HG03571 (cell line): Measurements from ENCODE around the gene AUTS2.

ENCODE experiments used
- ATAC-seq: cut with Tn5 transposase; IDR thresholded peaks from one replicate; pipeline ENCODE4 v1.9.1; 2021; ENCODE audit not compliant: unreplicated experiment

AUTS2 gene

DNA sequence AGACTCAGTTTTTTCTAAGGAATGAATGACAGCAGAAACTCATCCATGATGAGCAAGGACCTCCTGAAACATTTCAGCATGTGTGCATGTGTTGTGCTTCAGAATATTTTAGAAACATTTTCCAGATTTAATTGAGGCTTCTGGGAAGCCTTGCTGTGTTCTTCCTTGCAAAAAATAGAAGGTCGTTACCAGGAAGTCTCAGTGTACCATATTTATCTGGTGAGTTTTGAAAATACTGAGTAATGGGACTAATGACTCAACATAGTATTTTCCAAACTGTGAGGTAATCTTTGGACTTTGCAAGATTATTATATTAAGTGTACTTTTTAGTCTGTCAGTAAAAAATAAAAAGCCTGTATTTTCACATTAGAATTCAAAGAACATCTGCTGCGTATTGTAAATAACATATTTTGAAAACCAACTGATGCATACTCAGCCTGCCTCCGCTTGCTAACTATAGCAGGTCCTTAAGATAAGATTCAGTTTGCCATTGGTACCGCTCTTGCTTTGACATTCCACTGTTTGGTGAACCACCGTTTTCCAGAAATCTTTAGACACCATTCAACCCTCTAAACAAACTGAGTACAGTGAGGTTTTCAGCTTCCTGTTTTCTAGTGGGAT, 794.1 kb downstream of the AUTS2 start:
- ATAC-seq, result no peak

DNA sequence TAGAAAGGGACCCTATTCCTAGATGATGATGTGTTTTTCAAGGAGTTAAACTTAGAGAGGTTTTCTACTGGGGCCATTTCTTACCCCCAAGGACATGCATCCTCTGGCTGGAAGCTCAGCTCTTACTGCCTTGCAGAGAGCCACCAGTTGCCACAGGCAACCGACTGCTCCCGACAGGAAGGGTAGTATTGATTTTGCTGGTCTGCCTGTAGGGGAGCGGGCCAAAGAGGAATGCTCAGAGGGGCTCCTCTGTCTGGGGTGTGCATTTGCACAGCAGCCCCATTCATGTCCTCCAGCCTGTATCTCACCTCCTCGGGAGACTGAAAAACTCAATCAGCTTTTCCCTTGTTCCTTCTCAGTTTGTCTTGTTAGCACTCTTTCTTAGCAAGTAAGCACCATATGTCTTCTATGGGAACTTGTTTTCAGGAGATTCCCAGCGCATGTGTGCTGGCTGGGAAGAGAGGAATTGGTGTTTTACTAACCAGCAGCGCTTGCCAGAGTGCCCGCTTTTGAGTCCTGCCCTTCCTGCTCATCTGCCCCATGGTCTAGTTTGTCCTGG, 794.7 kb downstream of the AUTS2 start:
- no peak for ATAC-seq

DNA sequence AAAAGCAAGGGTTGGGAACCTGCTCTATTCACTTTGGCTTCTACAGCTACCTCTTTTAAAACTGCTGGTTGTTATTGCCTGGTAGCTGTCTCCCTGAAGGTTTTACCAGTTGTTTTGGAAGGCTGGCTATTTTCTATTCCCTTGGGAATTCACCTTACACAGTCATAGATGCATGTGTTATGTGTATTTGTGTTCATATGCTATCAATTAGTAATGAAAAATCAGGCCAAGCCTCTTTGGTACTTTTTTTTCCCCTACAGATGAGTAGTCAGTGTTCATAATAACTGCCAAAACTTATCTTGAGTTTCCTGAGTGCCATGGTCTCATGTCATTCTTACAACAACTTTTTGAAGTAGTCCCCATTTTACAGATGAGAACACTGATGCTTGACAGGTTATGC, 795.7 kb downstream of the AUTS2 start:
- ATAC-seq, result no peak

DNA sequence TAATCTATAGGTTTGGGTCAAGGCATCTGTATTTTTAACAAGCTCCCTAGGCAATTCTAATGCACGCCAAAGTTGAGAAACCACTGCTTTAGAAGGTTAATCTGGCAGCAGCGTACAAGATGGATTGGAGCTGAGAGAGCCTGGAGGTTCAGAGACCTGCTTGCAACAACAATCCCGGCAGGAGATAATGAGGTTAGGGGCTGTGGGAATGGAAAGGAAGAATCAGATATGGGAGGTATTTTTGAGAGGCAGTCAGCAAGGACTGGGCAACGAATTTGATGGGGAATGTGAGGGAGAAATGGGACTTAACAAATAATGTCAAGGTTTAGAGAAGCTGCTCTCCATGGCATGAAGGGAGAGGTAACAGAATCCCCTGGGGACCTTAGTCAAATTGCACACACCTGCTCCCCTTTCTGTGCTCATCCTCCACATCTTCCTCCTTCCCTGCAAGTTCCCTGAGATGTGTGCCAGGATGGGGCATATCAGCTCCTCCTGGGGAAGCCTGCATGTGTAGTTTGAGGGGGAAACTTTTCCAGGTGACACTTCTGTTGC, 802.6 kb downstream of the AUTS2 start:
- no peak for ATAC-seq

DNA sequence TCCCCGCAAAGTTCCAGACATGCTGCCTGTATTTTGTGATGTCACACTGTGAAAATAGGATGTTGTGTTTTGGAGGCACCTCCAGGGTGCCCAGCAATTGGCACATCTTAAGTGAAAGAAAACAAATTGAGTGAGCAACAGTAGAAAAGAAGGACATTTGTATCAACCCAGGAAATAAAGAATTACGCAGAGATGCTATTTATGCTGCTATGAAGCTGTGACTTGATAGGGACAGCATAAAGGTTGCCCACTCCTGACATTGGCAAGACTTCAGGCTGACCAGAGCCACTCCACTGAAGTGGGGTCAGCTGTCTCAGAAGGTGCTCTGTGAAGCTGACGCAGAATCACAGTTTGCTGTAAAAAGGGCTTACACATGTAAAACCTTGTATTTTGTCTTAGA, 803.8 kb downstream of the AUTS2 start:
- no peak for ATAC-seq

DNA sequence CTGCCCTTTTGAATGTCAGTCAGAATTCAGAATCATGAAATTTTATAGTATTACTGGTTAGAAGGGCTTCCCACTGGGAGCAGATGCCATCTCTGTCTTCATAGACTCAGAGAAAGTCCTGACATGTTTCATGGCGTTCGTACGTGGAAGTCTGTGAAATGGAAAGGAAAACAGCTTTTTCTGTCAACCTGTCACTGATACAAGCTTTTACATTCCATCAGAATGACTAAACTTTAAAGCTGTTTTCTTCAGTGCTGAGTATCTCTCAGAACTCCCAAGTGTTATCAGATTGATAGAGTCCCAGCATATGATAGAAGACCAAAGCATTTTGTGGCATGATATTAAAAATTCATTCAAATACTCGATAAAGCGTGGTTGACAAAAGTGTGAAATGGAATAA, 807.0 kb downstream of the AUTS2 start:
- no peak for ATAC-seq

DNA sequence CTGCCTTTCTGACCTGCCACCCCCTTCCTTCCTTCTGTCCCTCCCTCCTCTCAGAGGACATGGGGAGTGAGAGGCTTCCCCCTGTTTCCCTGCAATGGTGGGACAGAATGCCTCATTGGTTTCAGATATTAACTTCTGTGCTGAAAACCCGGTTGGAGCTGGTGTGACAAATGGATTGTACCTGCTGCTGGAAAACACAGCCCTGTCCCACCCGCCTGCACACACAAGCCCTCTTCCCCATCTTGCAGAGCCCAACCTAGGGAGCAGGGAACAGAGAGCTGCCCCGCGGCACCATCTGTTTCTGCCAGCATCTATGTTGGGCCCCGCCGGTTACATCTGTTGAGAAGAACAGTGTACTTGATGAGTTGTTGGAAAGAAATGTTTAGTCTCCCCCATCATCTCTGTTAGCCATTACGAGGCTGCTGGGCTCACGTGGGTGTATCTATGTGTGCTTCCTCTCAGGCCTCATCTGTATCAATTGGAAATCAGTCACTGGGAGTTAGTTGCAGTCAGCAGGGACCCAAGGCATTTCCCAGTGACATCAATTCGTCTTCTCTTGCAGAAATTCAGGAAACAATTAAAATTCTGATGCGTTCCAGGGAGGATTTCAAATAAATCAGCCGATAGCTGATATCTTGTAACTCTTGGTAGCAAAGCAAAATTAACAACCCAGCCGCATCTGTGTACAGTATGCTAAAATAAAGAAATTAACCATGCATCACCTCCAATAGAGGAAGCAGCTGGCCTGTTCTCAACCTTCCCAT, 808.1 kb downstream of the AUTS2 start:
- no peak for ATAC-seq

DNA sequence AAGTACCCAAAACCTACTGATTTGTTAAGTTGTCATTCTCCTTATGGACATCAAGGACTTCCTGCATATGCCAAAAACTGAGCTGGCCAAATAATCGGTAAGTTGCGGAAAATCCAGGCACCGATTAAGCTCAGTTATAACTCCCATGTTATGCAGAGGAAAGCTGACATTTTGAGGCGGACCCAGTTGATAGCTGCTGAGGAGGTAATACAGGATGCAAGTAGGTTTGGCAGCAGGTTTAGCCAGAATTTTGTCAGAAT, 808.6 kb downstream of the AUTS2 start:
- no peak for ATAC-seq

DNA sequence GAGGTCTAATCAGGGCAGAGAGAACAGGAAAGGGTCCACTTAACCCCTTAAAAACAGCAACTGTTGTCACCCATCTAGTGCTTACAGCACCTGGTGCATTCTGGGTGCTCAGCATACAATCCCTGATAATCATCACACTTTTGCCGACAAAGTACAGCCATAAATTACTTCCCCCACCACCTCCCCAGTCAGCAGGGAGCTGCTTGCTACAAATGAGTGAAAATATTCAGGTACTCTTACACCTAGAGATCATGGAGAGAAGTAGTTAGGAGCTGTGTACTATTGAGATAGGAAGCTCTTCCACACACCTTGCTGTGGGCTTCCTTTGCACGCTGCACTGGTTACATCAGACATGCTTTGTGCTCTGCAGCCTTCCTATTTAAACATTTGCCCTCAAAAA, 810.2 kb downstream of the AUTS2 start:
- ATAC-seq, result no peak

DNA sequence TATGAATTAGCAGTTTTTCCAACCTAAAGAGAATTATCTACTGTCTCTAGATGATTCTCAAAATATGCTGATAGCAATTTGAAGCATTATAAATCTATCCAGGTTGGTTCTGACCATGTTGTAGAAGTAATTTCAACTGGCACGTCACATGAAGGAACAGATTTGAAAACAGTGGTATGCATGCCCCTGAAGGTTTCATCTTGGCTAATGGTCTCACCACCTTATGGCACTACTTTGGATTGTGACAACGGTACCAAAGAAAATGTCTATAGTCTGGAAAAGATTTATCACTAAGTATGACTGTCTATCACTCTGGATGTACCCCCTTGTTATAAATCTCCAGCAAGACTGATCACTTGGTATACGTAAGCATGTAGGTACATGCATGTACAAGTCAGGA, 810.6 kb downstream of the AUTS2 start:
- no peak for ATAC-seq

DNA sequence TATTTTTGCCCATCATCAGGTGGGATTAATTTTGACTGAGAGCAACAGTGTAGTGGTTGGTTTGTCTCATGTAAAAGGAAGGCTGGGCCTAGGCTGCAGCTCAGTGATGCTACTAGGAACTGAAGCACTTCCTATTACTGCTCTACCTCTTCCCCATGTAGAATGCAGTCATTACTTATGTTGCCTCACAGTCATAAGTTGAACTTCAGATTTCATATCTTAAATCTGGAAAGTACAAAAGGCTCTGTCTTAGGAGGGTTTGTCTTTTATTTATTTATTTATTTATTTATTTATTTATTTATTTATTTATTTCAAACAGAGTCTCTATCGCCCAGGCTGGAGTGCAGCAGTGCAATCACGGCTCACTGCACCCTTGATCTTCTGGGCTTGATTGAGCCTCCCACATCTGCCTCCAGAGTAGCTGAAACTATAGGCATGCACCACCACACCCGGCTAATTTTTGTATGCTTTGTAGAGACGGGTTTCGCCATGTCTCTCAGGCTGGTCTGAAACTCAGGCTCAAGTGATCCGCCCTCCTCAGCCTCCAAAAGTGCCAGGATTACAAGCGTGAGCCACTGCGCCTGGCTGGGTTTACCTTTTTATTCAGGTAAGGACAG, 812.0 kb downstream of the AUTS2 start:
- ATAC-seq, result no peak

DNA sequence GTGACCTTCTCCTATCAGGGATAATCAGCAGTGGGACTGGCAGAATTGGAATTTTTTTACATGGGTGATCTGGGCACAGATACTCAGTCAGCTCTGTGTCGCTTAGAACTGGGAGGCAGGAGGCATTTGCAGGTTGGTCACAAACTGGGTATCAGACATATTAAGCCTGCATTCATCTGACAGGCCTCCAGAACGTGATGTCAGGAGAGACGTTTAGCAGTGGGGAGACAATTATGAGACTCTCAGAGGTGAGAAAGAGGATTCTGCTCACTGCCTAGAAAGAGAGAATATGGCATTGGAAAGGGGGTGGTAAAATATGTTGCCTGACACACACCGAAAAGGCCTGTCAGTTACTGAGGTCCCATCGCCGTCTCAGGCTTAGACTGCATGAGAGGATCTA, 816.1 kb downstream of the AUTS2 start:
- no peak for ATAC-seq

DNA sequence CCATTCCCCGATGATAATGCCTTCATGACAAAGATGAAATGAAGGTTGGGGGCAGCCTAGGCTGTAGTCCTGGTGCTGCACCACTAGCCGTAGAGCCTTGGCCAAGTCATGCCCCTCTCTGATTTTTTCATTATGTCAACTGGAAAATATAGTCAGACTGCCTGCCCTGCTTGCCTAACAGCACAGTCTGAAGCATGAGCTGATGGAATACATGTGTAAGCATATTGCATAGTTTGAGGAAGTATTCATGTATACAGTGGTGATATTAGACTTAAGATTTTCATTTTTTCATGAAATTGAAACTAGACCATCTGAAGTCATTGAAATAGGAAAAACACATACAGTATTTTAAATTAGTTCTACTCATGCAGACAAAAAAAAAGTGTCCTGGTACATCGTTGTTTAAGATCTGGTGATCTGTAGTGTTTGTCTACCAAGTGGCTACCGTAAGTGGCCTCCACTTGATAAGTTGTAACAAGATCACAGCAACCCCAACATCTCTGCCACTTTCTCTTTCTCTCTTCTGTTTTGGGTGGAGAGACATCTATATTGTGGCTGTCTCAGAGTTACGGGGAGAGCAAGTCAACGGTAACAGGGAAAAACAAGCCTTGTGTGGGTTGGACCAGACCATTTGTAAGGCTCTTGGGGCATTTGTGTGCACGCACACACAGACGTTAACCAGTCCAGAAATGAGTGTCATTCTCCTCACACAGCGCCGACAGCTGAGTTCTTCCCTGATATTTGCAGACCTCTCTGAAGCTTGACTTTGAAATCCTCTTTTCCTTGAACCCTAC, 817.1 kb downstream of the AUTS2 start:
- ATAC-seq, result no peak

DNA sequence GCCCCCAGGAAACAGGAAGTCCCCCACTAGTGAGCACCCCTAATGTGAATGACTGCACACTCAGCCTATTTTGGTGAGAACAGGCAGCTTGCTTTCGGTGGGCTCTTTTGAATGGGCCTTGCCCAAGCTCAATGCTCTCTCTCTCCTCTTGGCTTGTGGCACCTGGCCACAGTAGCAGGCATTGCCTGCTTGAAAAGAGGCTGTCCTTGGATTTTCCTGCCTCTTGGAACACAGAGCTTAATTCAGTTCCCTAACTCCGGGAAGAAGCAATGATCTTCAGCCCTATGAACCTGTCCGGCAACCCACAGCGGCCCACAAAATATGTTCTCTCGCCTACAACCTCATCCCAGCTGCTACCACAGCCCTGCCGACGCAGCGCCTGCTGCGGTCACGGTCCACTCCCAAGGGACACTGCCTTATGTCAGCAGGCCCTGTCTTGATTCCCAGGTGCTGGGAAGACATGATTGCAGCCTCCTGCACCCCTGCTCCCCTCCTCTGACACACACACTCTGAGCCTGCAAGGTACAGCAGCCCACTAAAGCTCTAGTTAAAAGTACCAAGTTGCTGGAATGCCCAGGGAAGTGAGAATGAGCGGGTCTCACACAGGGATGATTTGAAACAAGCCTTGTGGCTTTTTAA, 818.2 kb downstream of the AUTS2 start:
- no peak for ATAC-seq

DNA sequence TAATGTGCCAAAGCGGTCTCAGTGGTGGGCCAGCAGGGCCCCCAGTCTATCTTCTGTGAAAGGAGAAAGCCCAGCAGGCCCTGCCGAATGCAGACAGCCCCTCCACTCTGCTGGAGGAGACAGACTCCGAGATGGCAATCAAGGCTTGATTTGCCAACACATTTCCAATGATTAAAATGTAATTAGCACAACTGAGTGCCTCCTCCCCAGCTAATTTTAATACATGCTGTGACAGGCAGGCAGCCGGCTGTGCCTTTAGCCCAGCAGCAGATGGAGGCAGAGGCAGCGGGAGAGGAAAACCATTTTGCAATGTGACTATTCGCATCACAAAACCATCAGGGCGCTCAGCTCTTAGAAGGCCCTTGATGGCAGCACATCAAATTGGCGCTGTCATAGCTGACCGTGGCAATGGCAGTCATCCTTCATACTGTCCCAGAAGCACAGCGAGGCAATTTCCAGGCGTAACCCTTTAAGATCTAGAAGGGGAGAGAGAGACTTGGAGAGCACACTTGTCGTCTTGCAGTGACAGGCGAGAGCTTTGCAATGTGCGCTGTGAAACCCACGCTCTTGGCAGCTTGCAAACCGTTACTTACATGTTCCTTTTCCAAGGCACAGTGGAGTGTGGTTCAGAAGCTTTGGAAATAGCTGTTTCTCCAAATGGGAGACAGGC, 818.8 kb downstream of the AUTS2 start:
- no peak for ATAC-seq

DNA sequence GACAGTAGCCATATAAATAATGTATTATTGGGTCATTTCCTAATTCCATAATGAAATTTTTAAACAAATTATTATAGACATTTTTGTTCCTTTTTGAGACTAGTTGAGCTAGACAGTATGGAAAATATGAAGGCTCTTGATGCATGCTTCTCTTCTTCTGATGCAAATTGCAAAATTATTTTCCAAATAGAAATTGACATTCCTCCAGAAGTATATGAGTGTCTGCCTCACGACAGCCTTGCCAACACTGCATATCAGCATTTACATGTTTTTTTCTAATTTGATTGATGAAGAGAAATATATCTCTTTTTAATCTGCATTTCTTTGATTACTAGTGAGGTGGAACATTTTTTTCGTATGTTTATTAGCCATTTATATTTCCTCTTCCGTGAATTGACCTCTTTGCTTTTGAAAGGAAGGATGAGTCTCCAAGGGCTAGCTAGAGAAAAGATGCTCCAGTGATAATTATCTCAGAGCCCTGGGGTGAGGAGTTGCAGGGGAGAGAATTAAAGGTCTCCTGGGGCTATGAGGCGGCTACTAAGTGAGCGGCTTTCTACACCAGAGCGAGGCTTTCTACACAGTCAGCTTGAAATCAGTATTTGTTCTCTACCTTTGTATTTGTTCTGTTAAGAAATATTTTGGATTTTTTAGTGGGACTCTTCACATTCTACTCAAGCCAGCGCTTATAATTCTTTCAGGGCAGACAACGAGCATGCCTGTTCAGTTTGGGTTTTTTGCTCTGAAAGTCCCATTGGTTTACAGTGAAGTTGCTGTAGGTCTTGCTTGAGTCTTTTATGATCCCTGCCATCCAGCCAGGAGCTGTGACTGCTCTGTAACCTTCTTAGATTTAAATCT, 821.5 kb downstream of the AUTS2 start:
- ATAC-seq, result no peak

DNA sequence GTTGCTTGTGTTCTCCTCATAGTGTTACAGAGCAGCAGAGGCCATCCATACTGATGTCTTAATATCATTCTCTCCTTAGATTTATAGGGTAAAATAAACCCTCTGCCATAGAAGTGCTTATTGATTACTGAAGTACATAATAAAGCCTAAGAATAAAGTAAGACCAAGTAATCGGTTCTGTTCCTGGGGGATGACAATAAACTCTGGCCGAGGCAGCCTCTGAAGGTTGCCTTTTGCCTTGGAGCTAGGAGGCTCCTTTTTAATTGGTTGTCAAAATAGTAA, 822.0 kb downstream of the AUTS2 start:
- no peak for ATAC-seq

DNA sequence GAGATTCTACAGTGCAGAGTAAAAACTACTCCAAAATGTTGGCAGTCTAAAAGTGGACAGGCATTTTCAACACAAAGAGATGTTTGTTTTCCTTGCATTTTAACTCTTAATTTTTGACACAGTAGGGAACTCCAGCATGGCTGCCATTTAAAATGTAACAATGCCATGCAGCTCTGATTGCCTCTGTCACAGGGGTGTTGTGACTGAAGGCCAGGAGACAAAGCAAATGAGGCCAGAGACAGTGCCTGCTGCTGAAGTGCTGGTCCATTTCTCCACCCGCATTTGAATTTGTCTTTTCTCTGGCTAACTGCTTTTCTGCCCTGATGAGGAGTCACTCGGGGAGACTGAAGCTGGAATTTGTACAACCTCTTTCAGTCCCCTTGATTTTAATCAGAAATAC, 823.0 kb downstream of the AUTS2 start:
- ATAC-seq, result no peak

DNA sequence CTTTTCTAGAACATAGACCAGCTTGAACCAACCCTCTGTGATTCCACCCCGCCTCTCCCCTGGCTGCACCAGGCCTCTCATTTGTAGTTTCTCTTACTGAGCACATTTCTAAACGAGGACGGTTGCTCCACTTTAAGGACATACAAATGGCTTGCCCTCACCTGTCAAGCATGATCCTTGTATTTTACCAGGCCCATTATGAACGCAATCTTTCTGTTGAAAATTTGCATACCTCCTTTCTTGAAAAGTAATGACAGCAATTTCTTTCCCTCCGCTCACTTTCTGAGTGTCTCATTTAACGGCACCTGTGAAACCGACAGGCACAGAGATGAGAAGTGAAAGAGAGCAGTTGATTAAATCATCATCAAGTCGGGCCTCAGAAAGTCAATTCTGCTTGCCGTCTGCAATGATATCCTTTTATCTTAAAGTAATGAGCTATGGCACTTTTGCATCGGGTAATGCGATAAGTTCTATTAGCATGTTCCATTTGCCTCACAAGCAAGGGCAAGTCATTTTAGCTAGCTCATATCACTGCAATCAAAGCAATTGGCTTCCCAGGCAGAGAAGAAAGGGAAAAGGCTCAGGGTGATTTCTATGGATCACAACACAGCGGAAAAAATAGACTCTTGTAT, 828.1 kb downstream of the AUTS2 start:
- ATAC-seq, result no peak
